GM19455 (cell line): Measurements from ENCODE around the gene METTL14.

Source experiments
- ATAC-seq: cut with Tn5 transposase; IDR thresholded peaks from one replicate; pipeline ENCODE4 v1.9.1; 2021; ENCODE audit not compliant: unreplicated experiment

Gene METTL14

GRCh38 chr4:118732591-118733330, 47.6 kb downstream of the METTL14 start:
- no peak for ATAC-seq

- ATAC-seq = no peak
Measured at GRCh38 chr4:118734491-118735205, 49.5 kb downstream of the METTL14 start.

- no peak for ATAC-seq
Measured at GRCh38 chr4:118736900-118737299, 51.7 kb downstream of the METTL14 start.

- no peak for ATAC-seq
Measured at GRCh38 chr4:118738090-118738489, 52.9 kb downstream of the METTL14 start.

GRCh38 chr4:118739022-118739713, 54.0 kb downstream of the METTL14 start:
- ATAC-seq = no peak

GRCh38 chr4:118740869-118741268, 55.7 kb downstream of the METTL14 start:
- no peak for ATAC-seq

- no peak for ATAC-seq
Measured at GRCh38 chr4:118741301-118741855, 56.2 kb downstream of the METTL14 start.

GRCh38 chr4:118742050-118742449, 56.9 kb downstream of the METTL14 start:
- ATAC-seq = no peak

- no peak for ATAC-seq
Measured at GRCh38 chr4:118743867-118744266, 58.7 kb downstream of the METTL14 start.

GRCh38 chr4:118745357-118745756, 60.2 kb downstream of the METTL14 start:
- ATAC-seq = no peak

- no peak for ATAC-seq
Measured at GRCh38 chr4:118746251-118746919, 61.2 kb downstream of the METTL14 start.

GRCh38 chr4:118749347-118749988, 64.3 kb downstream of the METTL14 start:
- ATAC-seq = no peak

- no peak for ATAC-seq
Measured at GRCh38 chr4:118751629-118752323, 66.6 kb downstream of the METTL14 start.

GRCh38 chr4:118752551-118752950, 67.4 kb downstream of the METTL14 start:
- no peak for ATAC-seq

GRCh38 chr4:118753096-118753495, 67.9 kb downstream of the METTL14 start:
- no peak for ATAC-seq

- ATAC-seq = no peak
Measured at GRCh38 chr4:118753685-118754084, 68.5 kb downstream of the METTL14 start.

- no peak for ATAC-seq
Measured at GRCh38 chr4:118754890-118755289, 69.7 kb downstream of the METTL14 start.

GRCh38 chr4:118755438-118756226, 70.4 kb downstream of the METTL14 start:
- no peak for ATAC-seq

- no peak for ATAC-seq
Measured at GRCh38 chr4:118756429-118756828, 71.2 kb downstream of the METTL14 start.
